Measurements from ENCODE around the gene ABCC2.

ABCC2 gene

GRCh38 chr10:99777918-99778714 lies 4.3 kb upstream of the ABCC2 start:
- no peak for DNase-seq

GRCh38 chr10:99779335-99779734 lies 3.1 kb upstream of the ABCC2 start:
- no peak for DNase-seq

- no peak for DNase-seq
These were observed 558 bp upstream of the ABCC2 start for GRCh38 chr10:99781734-99782429.

GRCh38 chr10:99784016-99784726 lies 1.7 kb downstream of the ABCC2 start:
- no peak for DNase-seq

GRCh38 chr10:99784727-99785441 lies 2.4 kb downstream of the ABCC2 start:
- no peak for DNase-seq

GRCh38 chr10:99785646-99786045 lies 3.2 kb downstream of the ABCC2 start:
- DNase-seq: no peak

- DNase-seq: no peak
These were observed 4.9 kb downstream of the ABCC2 start for GRCh38 chr10:99787311-99787710.

- DNase-seq: no peak
These were observed 5.5 kb downstream of the ABCC2 start for GRCh38 chr10:99787782-99788445.

- DNase-seq: no peak
These were observed 6.3 kb downstream of the ABCC2 start for GRCh38 chr10:99788598-99789256.

GRCh38 chr10:99791831-99792230 lies 9.4 kb downstream of the ABCC2 start:
- DNase-seq: no peak

GRCh38 chr10:99793819-99794218 lies 11.4 kb downstream of the ABCC2 start:
- no peak for DNase-seq

GRCh38 chr10:99796928-99797327 lies 14.5 kb downstream of the ABCC2 start:
- DNase-seq: no peak

GRCh38 chr10:99798031-99798430 lies 15.6 kb downstream of the ABCC2 start:
- no peak for DNase-seq

- DNase-seq: no peak
These were observed 16.5 kb downstream of the ABCC2 start for GRCh38 chr10:99798920-99799319.

- no peak for DNase-seq
These were observed 17.2 kb downstream of the ABCC2 start for GRCh38 chr10:99799613-99800012.

GRCh38 chr10:99804471-99804870 lies 22.0 kb downstream of the ABCC2 start:
- no peak for DNase-seq

GRCh38 chr10:99805190-99805589 lies 22.8 kb downstream of the ABCC2 start:
- DNase-seq: no peak

- DNase-seq: no peak
These were observed 23.7 kb downstream of the ABCC2 start for GRCh38 chr10:99806091-99806490.

GRCh38 chr10:99807786-99808185 lies 25.3 kb downstream of the ABCC2 start:
- no peak for DNase-seq

- DNase-seq: no peak
These were observed 25.8 kb downstream of the ABCC2 start for GRCh38 chr10:99808270-99808669.

GRCh38 chr10:99809481-99809880 lies 27.0 kb downstream of the ABCC2 start:
- no peak for DNase-seq
